ENCODE results near the gene WNT9B. TPM values are rescaled to one million over a fixed set of nuclear protein-coding genes. Genes with fewer than 3 reads are reported as not detected.

Gene WNT9B
- total and polyA plus RNA-seq, 2 experiments from 2014 or later = 0.17 TPM; not detected in 1

GRCh38 chr17:46898364-46898763 lies 47.0 kb downstream of the WNT9B start:
- ATAC-seq = no peak
- H3K4me2 ChIP-seq = no peak overlapping the region

More at GRCh38 chr17:46898364-46898763, 47.0 kb downstream of the WNT9B start:
- no peaks in the 10 kb centered on the region for H3K79me2 ChIP-seq (replicated peaks; ENCODE audit: insufficient read depth)
- no peak overlapping the region for H3K4me3 ChIP-seq
- Mint-ChIP-seq H3K36me3 (ENCODE audit: low read depth) (no peaks in the 10 kb centered on the region), H3K4me3 (no peak overlapping the region), H3K27ac (no peak overlapping the region), H3K27me3 (ENCODE audit: insufficient read depth, low read depth, poor library complexity) (peaks cover 3% of the 10 kb centered on the region), H3K9me3 (peaks cover 12% of the 10 kb centered on the region; the same call in 2 of the 3 replicates), H3K4me1 (peaks cover 9% of the 10 kb centered on the region; the same call in 2 of the 3 replicates)
- no peaks in the 10 kb centered on the region for H4K20me1 ChIP-seq (replicated peaks; ENCODE audit: insufficient read depth)
- no peak overlapping the region for H2AFZ ChIP-seq
- no peaks in the 10 kb centered on the region for H3K36me3 ChIP-seq (ENCODE audit: insufficient read depth)
- DNase-seq (ENCODE audit: low spot score) = no peak
- 0 out of 2 replicates have a peak, but pooled peaks cover 5% of the 10 kb centered on the region for H3K9me2 ChIP-seq (ENCODE audit: insufficient read depth)
- TF ChIP-seq ZNF331 (CRISPR knock-in tag; IDR thresholded peaks at IDR 0.05; ENCODE audit: low read depth) (no peak), ZNF462 (CRISPR knock-in tag; IDR thresholded peaks at IDR 0.05) (no peak), STAT1 (IDR thresholded peaks at IDR 0.05; ENCODE audit: unreplicated experiment) (no peak), NANOG (IDR thresholded peaks at IDR 0.05; ENCODE audit: borderline replicate concordance) (no peak), ETS1 (IDR thresholded peaks at IDR 0.05) (no peak), ZNF114 (CRISPR knock-in tag; IDR thresholded peaks at IDR 0.05) (no peak)
- no peaks in the 10 kb centered on the region for H3F3A ChIP-seq (replicated peaks; ENCODE audit: low read depth)
- H3K4me1 ChIP-seq (ENCODE audit: insufficient read depth) = peaks cover 8% of the 10 kb centered on the region
- H3K27ac ChIP-seq (ENCODE audit: low read depth) = no peak overlapping the region
- no peaks in the 10 kb centered on the region for H3K27me3 ChIP-seq (ENCODE audit: insufficient read depth)

All from GM23338 (cell line).